Effector memory CD4-positive, alpha-beta T cell (primary cell): ENCODE results near the gene SDHB.

Source experiments
- DNase-seq, 3 donors: peaks; one replicate each; pipeline ENCODE4 v3.0.0-alpha.2; 2020
- H3K27ac ChIP-seq: 2 replicates; pipeline ENCODE4 v1.7.0; 2013; ENCODE audit warnings: mild to moderate bottlenecking, low read length, moderate library complexity; ENCODE audit not compliant: insufficient read depth, poor library complexity, severe bottlenecking
- H3K27me3 ChIP-seq: replicated peaks from 2 replicates; pipeline ENCODE4 v1.7.0; 2013; ENCODE audit warnings: mild to moderate bottlenecking, low read length; ENCODE audit not compliant: insufficient read depth, control insufficient read depth, poor library complexity, severe bottlenecking
- H3K36me3 ChIP-seq: 2 replicates; pipeline ENCODE4 v1.7.0; 2013; ENCODE audit warnings: mild to moderate bottlenecking, low read length, moderate library complexity; ENCODE audit not compliant: control insufficient read depth, insufficient read depth
- H3K4me1 ChIP-seq: 2 replicates; pipeline ENCODE4 v1.7.0; 2013; ENCODE audit warnings: low read length, mild to moderate bottlenecking; ENCODE audit not compliant: control insufficient read depth, insufficient read depth, poor library complexity, severe bottlenecking
- H3K4me3 ChIP-seq: 2 replicates; pipeline ENCODE4 v1.7.0; 2013; ENCODE audit warnings: low read length, low read depth, mild to moderate bottlenecking; ENCODE audit not compliant: insufficient read depth, poor library complexity, severe bottlenecking
- H3K9me3 ChIP-seq: 2 replicates; pipeline ENCODE4 v1.7.0; 2013; ENCODE audit warnings: mild to moderate bottlenecking, low read length, moderate library complexity; ENCODE audit not compliant: control insufficient read depth

The SDHB gene

GRCh38 chr1:17094664-17095063 lies 40.8 kb upstream of the SDHB start:
- Histone ChIP-seq H3K4me1 (no peaks in the 10 kb centered on the region), H3K27ac (no peak overlapping the region), H3K4me3 (no peak overlapping the region), H3K9me3 (no peaks in the 10 kb centered on the region), H3K27me3 (no peaks in the 10 kb centered on the region), H3K36me3 (no peaks in the 10 kb centered on the region)
- no peak for DNase-seq

GRCh38 chr1:17093822-17094393 lies 40.1 kb upstream of the SDHB start:
- no peak overlapping the region for H3K27ac ChIP-seq
- no peak for DNase-seq
- no peaks in the 10 kb centered on the region for H3K4me1 ChIP-seq
- no peaks in the 10 kb centered on the region for H3K36me3 ChIP-seq
- no peaks in the 10 kb centered on the region for H3K9me3 ChIP-seq
- H3K27me3 ChIP-seq: no peaks in the 10 kb centered on the region
- no peak overlapping the region for H3K4me3 ChIP-seq

DNA sequence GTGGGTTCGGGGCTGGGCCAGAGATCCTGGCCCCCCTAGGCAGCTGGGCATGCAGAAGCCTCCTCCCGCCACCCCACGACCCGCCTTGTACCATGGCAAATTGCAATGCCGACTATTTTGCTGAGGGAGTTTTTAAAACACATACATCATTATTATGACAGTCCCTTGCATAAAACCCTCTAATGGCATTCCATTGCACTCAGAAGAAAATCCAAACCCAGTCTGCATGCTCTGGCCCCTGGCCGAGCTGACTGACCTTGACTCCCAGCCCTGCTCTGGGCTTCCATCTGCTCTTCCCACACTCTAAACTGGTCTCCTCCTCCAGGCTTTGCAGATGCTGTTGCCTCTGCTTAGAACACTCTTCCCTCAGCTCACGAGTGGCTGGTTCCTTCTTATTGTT lies 37.4 kb upstream of the SDHB start:
- H3K4me3 ChIP-seq: no peak overlapping the region
- no peak for DNase-seq
- H3K27ac ChIP-seq: no peak overlapping the region
- no peaks in the 10 kb centered on the region for H3K36me3 ChIP-seq
- no peaks in the 10 kb centered on the region for H3K27me3 ChIP-seq
- no peaks in the 10 kb centered on the region for H3K4me1 ChIP-seq
- H3K9me3 ChIP-seq: no peaks in the 10 kb centered on the region

DNA sequence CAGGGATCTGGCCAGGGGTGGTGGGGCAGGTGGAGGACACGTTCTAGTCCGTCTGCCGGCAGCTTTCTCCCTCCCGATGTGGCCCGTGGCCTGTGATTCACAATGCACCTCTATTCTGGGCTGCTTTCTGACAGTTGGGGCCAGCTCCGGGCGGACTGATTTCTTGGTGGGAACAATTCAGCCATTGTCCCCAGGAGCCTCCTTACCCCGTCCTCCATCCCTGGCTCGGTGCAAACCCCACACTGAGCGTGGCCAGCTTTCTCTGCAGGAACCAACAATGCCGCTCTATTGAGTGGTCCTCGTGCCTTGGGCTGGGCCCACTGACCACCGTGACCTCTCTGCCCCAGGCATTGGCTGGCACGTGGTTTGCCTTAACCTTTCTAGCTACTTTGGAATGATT lies 35.7 kb upstream of the SDHB start:
- H3K27me3 ChIP-seq: no peaks in the 10 kb centered on the region

DNA sequence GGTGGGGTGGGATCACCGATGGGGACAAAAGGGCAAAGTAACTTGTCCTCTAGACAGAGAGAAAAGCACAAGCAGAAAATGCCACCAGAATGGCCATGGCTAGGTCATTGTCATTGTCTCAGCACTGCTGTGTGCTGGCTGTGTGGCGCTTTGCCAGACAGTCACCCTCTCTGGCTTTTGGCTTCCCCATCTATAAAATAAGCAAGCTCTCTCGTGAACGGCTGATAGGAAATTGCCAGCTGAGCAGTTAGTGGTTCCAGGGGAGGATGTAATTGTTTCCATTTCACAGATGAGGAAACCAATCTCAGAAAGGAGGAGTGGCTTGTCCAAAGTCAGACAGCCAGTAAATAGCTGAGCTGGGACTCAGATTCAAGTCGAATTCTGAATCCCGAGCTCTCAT lies 32.9 kb upstream of the SDHB start:
- Histone ChIP-seq H3K4me1 (no peaks in the 10 kb centered on the region), H3K36me3 (no peaks in the 10 kb centered on the region), H3K27me3 (no peaks in the 10 kb centered on the region), H3K4me3 (no peak overlapping the region), H3K27ac (no peak overlapping the region), H3K9me3 (no peaks in the 10 kb centered on the region)
- no peak for DNase-seq

More for the DNA sequence above, 35.7 kb upstream of the SDHB start:
- H3K36me3 ChIP-seq: no peaks in the 10 kb centered on the region
- H3K4me1 ChIP-seq: no peaks in the 10 kb centered on the region
- H3K4me3 ChIP-seq: no peak overlapping the region
- no peaks in the 10 kb centered on the region for H3K9me3 ChIP-seq
- no peak for DNase-seq
- no peak overlapping the region for H3K27ac ChIP-seq

- H3K9me3 ChIP-seq: no peaks in the 10 kb centered on the region
- no peaks in the 10 kb centered on the region for H3K27me3 ChIP-seq
- no peak for DNase-seq
- no peaks in the 10 kb centered on the region for H3K4me1 ChIP-seq
- no peak overlapping the region for H3K4me3 ChIP-seq
- H3K27ac ChIP-seq: no peak overlapping the region
- no peaks in the 10 kb centered on the region for H3K36me3 ChIP-seq
These were observed 31.0 kb upstream of the SDHB start for GRCh38 chr1:17084787-17085186.

DNA sequence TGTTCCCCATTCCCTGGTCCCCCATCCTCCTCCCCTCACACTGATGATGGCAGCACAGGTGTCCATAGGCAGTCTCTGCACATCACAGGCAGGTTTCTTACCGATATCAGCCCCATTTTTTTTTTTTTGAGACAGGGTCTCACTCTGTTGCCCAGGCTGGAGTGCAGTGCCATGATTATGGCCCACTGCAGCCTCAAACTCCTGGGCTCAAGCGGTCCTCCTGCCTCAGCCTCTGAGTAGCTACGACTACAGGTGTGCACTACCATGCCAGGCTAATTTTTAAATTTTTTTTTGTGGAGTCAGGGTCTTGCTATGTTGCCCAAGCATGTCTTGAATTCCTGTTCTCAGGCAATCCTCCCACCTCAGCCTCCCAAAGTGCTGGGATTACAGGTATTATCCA lies 28.9 kb upstream of the SDHB start:
- Histone ChIP-seq H3K4me1 (no peaks in the 10 kb centered on the region), H3K27ac (no peak overlapping the region), H3K9me3 (no peaks in the 10 kb centered on the region), H3K36me3 (no peaks in the 10 kb centered on the region), H3K27me3 (no peaks in the 10 kb centered on the region), H3K4me3 (no peak overlapping the region)
- no peak for DNase-seq

GRCh38 chr1:17081439-17081838 lies 27.6 kb upstream of the SDHB start:
- H3K27ac ChIP-seq: no peak overlapping the region
- H3K9me3 ChIP-seq: no peaks in the 10 kb centered on the region
- H3K27me3 ChIP-seq: no peaks in the 10 kb centered on the region
- DNase-seq: no peak
- no peak overlapping the region for H3K4me3 ChIP-seq
- no peaks in the 10 kb centered on the region for H3K36me3 ChIP-seq
- no peaks in the 10 kb centered on the region for H3K4me1 ChIP-seq

DNA sequence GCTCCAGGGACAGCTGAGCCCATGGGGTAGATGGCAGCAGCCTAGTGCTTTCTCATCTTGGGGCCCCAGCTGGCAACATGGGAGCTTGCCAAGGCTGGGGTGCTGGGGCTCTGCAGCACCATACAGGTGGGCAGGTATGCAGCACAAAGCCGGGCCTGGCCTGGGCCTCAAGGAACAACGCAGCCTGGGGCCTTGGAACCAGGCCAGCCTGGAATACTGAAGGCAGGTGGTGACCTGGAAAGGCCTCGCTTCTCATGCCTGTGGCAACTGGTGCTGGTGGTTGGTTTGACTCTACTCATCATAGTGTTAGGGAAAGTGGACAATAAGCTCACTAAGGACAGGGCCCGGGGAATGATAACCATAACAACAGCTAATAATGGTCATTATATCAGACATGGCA lies 27.0 kb upstream of the SDHB start:
- no peak overlapping the region for H3K27ac ChIP-seq
- H3K27me3 ChIP-seq: no peaks in the 10 kb centered on the region
- no peaks in the 10 kb centered on the region for H3K36me3 ChIP-seq
- H3K9me3 ChIP-seq: no peaks in the 10 kb centered on the region
- no peak overlapping the region for H3K4me3 ChIP-seq
- no peak for DNase-seq
- H3K4me1 ChIP-seq: no peaks in the 10 kb centered on the region

DNA sequence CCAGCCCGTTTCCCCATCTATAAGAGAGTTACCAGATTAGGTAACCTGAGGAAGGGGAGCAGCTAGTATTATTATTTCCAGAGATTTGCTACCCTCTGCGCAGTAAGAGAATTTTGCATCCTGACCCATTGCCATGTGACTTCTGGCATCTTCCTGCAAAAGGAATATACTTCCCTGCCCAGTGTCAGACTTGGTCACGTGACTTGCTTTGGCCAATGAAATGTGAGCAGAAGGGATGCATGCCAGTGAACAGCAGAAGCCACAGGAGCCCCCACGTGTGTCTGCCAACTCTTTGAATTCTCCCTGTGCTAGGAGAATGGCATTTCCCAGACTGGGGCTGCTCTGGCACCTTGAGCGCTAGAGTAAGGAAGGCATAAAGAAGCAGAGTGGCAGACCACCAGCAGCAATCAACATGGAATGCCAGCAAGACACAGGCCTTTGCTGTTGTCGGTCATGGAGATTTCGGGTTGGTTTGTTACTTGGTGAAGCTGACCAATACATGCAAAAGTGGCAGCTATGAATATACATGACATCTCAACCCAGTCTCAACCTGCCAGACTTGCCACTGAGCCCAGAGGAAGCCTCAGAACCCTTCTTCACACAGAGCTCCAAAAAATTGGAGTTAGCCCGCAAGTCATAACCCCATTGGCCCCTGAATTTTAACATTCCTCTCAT lies 26.4 kb upstream of the SDHB start:
- Histone ChIP-seq H3K4me1 (no peaks in the 10 kb centered on the region), H3K4me3 (no peak overlapping the region), H3K9me3 (no peaks in the 10 kb centered on the region), H3K27ac (no peak overlapping the region), H3K27me3 (no peaks in the 10 kb centered on the region), H3K36me3 (no peaks in the 10 kb centered on the region)
- DNase-seq: no peak
